ENCODE data around the gene CLMN. TPM values are rescaled to one million over a fixed set of nuclear protein-coding genes. Genes with fewer than 3 reads are reported as not detected.

The CLMN gene
- total and polyA plus RNA-seq, 2 experiments from 2014 or later = 3.2 to 5.7 TPM

DNA sequence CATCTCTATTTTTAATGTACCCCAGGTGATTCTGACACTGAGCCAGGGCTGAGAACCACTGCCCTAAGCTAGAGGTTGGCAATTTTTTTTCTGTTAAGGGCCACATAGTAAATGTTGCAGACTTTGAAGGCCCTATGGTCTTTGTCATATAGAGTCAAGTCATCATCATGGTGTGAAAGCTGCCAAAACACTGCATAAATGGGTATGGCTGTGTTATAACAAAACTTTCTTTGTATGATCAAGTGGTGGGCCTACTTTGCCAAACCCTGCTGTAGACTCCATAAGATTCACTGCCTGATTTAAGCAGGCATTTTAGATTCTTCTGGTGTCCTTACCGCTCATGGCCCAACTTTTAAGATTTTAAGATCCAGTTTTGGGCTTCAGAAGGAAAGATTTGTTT lies 76.8 kb downstream of the CLMN start:
- H3K27me3 ChIP-seq (ENCODE audit: insufficient read depth) = no peaks in the 10 kb centered on the region
- H3K9me2 ChIP-seq (ENCODE audit: insufficient read depth) = peaks cover 7% of the 10 kb centered on the region; the same call in 1 of the 2 replicates
- H4K20me1 ChIP-seq (replicated peaks; ENCODE audit: insufficient read depth) = no peaks in the 10 kb centered on the region
- peaks cover 8% of the 10 kb centered on the region for H3K4me1 Mint-ChIP-seq
- H3K4me2 ChIP-seq = no peak overlapping the region
- DNase-seq (ENCODE audit: low spot score) = no peak
- no peak overlapping the region for H3K27ac Mint-ChIP-seq
- no peak overlapping the region for H3K4me3 ChIP-seq
- no peak overlapping the region for H2AFZ ChIP-seq
- no peaks in the 10 kb centered on the region for H3F3A ChIP-seq (replicated peaks; ENCODE audit: low read depth)
- H3K27me3 Mint-ChIP-seq (ENCODE audit: insufficient read depth, low read depth, poor library complexity) = peaks cover 2% of the 10 kb centered on the region
- no peaks in the 10 kb centered on the region for H3K4me1 ChIP-seq (ENCODE audit: insufficient read depth)
- H3K4me3 Mint-ChIP-seq = no peak overlapping the region
- 0 out of 3 replicates have a peak, but pooled peaks cover 3% of the 10 kb centered on the region for H3K9me3 Mint-ChIP-seq
- H3K79me2 ChIP-seq (replicated peaks; ENCODE audit: insufficient read depth) = no peaks in the 10 kb centered on the region
- TF ChIP-seq ZNF114 (CRISPR knock-in tag; IDR thresholded peaks at IDR 0.05) = no peak
- TF ChIP-seq POLR2AphosphoS5 (IDR thresholded peaks at IDR 0.05; ENCODE audit: low read depth) = no peak
- no peak for TF ChIP-seq CTCF (conservative IDR thresholded peaks at IDR 0.05; ENCODE audit: low read depth in 2 of 2)
- no peak for TF ChIP-seq EZH2phosphoT487 (IDR thresholded peaks at IDR 0.05; ENCODE audit: unreplicated experiment)
- no peak for TF ChIP-seq ZNF331 (CRISPR knock-in tag; IDR thresholded peaks at IDR 0.05; ENCODE audit: low read depth)
- TF ChIP-seq ETS1 (IDR thresholded peaks at IDR 0.05) = no peak
- TF ChIP-seq CREB1 (CRISPR knock-in tag; IDR thresholded peaks at IDR 0.05; ENCODE audit: low read depth) = no peak
- TF ChIP-seq, protein P1, sequence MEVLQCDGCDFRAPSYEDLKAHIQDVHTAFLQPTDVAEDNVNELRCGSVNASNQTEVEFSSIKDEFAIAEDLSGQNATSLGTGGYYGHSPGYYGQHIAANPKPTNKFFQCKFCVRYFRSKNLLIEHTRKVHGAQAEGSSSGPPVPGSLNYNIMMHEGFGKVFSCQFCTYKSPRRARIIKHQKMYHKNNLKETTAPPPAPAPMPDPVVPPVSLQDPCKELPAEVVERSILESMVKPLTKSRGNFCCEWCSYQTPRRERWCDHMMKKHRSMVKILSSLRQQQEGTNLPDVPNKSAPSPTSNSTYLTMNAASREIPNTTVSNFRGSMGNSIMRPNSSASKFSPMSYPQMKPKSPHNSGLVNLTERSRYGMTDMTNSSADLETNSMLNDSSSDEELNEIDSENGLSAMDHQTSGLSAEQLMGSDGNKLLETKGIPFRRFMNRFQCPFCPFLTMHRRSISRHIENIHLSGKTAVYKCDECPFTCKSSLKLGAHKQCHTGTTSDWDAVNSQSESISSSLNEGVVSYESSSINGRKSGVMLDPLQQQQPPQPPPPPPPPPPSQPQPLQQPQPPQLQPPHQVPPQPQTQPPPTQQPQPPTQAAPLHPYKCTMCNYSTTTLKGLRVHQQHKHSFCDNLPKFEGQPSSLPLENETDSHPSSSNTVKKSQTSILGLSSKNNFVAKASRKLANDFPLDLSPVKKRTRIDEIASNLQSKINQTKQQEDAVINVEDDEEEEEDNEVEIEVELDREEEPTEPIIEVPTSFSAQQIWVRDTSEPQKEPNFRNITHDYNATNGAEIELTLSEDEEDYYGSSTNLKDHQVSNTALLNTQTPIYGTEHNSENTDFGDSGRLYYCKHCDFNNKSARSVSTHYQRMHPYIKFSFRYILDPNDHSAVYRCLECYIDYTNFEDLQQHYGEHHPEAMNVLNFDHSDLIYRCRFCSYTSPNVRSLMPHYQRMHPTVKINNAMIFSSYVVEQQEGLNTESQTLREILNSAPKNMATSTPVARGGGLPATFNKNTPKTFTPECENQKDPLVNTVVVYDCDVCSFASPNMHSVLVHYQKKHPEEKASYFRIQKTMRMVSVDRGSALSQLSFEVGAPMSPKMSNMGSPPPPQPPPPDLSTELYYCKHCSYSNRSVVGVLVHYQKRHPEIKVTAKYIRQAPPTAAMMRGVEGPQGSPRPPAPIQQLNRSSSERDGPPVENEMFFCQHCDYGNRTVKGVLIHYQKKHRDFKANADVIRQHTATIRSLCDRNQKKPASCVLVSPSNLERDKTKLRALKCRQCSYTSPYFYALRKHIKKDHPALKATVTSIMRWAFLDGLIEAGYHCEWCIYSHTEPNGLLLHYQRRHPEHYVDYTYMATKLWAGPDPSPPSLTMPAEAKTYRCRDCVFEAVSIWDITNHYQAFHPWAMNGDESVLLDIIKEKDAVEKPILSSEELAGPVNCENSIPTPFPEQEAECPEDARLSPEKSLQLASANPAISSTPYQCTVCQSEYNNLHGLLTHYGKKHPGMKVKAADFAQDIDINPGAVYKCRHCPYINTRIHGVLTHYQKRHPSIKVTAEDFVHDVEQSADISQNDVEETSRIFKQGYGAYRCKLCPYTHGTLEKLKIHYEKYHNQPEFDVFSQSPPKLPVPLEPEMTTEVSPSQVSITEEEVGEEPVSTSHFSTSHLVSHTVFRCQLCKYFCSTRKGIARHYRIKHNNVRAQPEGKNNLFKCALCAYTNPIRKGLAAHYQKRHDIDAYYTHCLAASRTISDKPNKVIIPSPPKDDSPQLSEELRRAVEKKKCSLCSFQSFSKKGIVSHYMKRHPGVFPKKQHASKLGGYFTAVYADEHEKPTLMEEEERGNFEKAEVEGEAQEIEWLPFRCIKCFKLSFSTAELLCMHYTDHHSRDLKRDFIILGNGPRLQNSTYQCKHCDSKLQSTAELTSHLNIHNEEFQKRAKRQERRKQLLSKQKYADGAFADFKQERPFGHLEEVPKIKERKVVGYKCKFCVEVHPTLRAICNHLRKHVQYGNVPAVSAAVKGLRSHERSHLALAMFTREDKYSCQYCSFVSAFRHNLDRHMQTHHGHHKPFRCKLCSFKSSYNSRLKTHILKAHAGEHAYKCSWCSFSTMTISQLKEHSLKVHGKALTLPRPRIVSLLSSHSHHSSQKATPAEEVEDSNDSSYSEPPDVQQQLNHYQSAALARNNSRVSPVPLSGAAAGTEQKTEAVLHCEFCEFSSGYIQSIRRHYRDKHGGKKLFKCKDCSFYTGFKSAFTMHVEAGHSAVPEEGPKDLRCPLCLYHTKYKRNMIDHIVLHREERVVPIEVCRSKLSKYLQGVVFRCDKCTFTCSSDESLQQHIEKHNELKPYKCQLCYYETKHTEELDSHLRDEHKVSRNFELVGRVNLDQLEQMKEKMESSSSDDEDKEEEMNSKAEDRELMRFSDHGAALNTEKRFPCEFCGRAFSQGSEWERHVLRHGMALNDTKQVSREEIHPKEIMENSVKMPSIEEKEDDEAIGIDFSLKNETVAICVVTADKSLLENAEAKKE (CRISPR knock-in tag; IDR thresholded peaks at IDR 0.05) = no peak
- TF ChIP-seq JUNB (IDR thresholded peaks at IDR 0.05; ENCODE audit: unreplicated experiment) = no peak
- TF ChIP-seq, protein P2, sequence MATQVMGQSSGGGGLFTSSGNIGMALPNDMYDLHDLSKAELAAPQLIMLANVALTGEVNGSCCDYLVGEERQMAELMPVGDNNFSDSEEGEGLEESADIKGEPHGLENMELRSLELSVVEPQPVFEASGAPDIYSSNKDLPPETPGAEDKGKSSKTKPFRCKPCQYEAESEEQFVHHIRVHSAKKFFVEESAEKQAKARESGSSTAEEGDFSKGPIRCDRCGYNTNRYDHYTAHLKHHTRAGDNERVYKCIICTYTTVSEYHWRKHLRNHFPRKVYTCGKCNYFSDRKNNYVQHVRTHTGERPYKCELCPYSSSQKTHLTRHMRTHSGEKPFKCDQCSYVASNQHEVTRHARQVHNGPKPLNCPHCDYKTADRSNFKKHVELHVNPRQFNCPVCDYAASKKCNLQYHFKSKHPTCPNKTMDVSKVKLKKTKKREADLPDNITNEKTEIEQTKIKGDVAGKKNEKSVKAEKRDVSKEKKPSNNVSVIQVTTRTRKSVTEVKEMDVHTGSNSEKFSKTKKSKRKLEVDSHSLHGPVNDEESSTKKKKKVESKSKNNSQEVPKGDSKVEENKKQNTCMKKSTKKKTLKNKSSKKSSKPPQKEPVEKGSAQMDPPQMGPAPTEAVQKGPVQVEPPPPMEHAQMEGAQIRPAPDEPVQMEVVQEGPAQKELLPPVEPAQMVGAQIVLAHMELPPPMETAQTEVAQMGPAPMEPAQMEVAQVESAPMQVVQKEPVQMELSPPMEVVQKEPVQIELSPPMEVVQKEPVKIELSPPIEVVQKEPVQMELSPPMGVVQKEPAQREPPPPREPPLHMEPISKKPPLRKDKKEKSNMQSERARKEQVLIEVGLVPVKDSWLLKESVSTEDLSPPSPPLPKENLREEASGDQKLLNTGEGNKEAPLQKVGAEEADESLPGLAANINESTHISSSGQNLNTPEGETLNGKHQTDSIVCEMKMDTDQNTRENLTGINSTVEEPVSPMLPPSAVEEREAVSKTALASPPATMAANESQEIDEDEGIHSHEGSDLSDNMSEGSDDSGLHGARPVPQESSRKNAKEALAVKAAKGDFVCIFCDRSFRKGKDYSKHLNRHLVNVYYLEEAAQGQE (IDR thresholded peaks at IDR 0.05; ENCODE audit: unreplicated experiment) = no peak
- TF ChIP-seq EZH2 (IDR thresholded peaks at IDR 0.05; ENCODE audit: low read depth, unreplicated experiment) = no peak
- TF ChIP-seq STAT1 (IDR thresholded peaks at IDR 0.05; ENCODE audit: unreplicated experiment) = no peak
- no peak for TF ChIP-seq NANOG (IDR thresholded peaks at IDR 0.05; ENCODE audit: borderline replicate concordance)
- ATAC-seq = no peak
- H3K36me3 Mint-ChIP-seq (ENCODE audit: low read depth) = no peaks in the 10 kb centered on the region
- no peaks in the 10 kb centered on the region for H3K36me3 ChIP-seq (ENCODE audit: insufficient read depth)
- H3K27ac ChIP-seq (ENCODE audit: low read depth) = no peak overlapping the region
